Skin epidermis (tissue), 12 donors: ENCODE data around the gene RPL22L1.
"Not testable (repeated sequence)": the region's sequence is repeated elsewhere in the genome, so short reads cannot be mapped to it uniquely, and the experiment has no call there.

Source experiments
- H3K27ac ChIP-seq, 21 experiments: fragments of 200-600 bp; sonication (generic) in 11 of 21; one replicate each; pipeline ENCODE4 v1.5.0; 2020; ENCODE audit warnings: mild to moderate bottlenecking in 3 of 21, inconsistent platforms in 2 of 21, moderate library complexity in 2 of 21
- H3K4me3 ChIP-seq, 7 experiments: fragments of 200-600 bp; sonication (generic) in 2 of 7; one replicate each; pipeline ENCODE4 v1.5.0; 2020; ENCODE audit warnings: inconsistent platforms in 2 of 7, mild to moderate bottlenecking in 2 of 7, moderate library complexity in 1 of 7

Gene RPL22L1

DNA sequence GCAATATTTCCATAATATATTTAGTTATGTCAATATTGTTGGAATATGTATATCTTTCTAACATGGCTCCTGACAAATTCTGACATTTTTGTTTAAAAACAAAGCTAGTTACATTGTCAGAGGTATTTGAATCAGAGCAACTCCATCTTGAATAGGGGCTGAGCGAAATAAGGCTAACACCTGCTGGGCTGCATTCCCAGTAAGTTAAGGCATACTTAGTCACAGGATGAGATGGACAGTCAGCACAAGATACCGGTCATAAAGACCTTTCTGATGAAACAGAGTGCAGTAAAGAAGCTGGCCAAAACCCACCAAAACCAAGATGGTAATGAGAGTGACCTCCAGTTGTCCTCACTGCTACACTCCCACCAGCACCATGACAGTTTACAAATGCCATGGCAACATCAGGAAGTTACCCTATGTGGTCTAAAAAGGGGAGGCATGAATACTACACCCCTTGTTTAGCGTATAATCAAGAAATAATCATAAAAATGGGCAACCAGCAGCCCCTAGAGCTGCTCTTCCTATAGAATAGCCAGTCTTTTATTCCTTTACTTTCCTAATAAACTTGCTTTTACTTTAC is 30.4 kb downstream of the RPL22L1 start:
- H3K4me3 ChIP-seq, result no peak overlapping the region
- H3K27ac ChIP-seq, result no peak overlapping the region

DNA sequence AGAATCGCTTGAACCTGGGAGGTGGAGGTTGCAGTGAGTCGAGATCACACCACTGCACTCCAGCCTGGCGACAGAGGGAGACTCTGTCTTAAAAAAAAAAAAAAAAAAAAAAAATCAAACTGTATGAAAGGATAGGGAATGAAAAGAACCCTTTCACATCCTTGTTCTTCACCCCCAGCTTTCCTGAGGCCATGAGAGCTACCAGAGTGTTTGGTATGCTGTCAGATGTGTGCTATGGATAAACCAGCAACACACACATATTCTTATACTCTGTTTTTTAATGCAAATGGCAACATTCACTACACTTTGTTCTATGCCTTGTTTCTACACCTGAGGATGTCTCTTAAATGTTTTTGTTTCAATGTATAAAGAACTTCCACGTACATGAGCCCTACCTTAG is 33.5 kb downstream of the RPL22L1 start:
- Histone ChIP-seq H3K4me3 (no peak overlapping the region), H3K27ac (no peak overlapping the region)

DNA sequence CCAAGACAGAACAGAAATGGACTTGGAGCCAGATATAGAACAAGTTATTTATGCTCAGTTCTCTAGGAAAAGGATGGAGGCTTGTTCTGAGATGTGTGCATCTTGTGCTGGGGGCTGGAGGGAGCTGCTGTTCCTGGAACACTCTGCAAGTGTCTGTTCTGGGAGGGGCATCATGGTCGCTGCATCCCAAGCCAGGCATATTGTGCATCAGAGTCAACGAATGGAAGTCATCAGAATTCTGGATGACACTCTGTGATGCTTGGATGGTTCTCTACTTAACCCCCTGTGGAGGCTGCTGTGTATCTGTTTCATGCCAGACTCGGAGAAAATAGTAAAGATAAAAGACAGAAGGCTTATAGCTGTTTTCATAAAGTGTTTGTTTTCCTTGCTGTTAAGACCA is 34.7 kb downstream of the RPL22L1 start:
- Histone ChIP-seq H3K4me3 (no peak overlapping the region), H3K27ac (no peak overlapping the region)

DNA sequence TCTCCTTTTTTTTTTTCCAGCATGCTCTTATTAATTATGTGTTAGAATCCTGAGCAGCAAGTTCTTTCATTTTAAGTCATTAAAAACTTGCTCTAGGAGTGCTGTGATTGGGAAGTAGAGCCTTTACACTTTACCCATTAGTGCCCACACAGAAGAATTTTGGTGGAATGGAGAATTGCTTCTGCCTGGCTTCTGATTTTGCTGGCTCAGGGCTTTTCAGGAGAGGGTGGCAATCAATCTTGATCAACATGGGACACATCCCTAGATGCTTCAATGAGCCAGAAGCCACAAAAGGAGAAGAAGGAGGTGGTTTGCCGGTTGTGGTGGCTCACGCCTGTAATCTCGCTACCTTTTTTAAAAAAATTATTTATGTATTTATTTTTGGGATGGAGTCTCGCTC is 39.4 kb downstream of the RPL22L1 start:
- Histone ChIP-seq H3K27ac (no peak overlapping the region), H3K4me3 (no peak overlapping the region)

DNA sequence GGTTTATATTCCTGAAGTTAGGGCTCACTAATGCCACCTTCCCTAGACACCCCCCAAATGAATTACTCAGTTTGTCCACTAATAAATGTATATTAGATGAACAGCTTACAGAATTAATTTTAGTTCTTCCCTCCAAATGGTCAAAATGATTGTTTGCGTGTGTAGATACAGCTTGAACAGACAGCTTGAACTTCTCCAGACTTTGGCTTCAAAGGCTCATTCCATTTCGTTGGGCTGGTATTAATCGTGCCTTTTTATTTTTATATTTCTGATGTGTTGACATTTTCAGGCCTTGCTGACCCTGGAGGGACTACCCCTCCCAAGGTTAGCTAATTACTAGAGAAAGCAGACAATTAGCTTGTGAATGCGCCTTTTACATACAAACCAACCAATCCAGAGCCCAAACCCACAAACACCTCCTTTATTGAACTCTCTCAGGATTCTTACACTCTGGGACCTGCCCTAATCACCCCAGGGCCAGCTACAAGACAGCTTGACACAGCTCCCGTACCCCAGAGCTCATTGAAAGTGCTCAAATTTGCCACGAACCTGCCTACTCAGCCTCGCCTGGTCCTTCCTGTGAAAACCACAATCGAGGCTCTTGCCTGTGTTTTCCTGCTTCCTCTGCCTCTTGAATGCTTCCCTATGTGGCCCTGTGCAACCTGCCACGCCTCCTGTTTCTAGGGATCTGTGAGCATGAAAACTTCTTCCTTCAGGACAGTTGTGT is 40.3 kb downstream of the RPL22L1 start:
- no peak overlapping the region for H3K4me3 ChIP-seq
- H3K27ac ChIP-seq, result no peak overlapping the region

DNA sequence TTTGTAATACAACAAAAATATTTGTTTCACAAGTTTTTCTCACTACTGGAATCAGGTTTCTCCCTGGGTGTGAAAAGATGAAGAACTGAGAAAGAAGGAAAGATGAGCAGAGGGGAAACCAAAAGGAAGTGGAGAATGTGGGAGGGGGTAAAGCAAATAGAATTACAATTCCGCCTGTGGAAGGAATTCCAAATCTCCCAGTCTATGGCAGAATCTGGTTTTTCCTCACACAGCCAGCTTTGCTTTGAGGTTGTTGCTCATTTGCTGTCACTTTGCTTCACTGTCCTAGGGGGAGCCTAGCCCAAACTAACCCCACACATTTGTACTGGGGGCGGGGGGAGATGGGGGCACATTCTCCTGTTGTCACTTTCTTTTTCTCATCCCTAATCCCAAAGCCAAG is 43.9 kb downstream of the RPL22L1 start:
- no peak overlapping the region for H3K27ac ChIP-seq
- no peak overlapping the region for H3K4me3 ChIP-seq

DNA sequence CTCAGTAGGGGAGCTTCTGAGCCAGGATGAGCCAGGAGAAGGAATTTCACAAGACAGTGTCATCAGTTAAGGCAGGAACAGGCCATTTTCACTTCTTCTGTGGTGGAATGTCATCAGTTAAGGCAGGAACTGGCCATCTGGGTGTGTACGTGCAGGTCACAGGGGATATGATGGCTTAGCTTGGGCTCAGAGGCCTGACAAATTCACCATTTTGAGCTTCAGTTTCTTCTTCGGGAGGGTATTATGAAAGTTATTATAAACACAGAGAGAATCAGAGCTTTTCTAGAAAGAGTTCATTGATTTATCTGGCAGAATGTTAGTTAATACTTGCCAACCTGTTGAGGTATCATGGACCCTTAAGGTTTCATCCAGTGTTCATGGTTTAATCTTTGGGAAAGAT is 46.4 kb downstream of the RPL22L1 start:
- not testable (repeated sequence) for H3K27ac ChIP-seq, H3K4me3 ChIP-seq

DNA sequence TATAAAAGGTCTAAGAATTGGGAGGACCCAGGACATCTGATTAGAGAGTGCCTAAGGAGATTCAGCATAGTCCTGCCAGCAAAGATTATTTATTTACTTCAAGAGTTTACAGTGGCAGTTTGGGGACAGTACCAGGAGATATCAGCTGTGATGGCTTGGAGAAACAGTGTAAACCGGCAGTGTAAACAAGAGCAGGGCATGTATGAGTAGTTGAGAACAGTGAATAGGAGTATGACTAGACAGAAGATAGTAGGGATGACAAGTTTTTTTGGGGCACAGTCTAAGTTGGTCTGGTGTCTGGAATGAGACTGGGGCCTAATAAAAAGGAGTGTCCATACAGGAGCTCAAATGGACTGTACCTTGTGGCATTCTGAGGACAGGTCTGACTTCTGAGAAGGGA is 51.7 kb downstream of the RPL22L1 start:
- H3K27ac ChIP-seq, H3K4me3 ChIP-seq: not testable (repeated sequence)

DNA sequence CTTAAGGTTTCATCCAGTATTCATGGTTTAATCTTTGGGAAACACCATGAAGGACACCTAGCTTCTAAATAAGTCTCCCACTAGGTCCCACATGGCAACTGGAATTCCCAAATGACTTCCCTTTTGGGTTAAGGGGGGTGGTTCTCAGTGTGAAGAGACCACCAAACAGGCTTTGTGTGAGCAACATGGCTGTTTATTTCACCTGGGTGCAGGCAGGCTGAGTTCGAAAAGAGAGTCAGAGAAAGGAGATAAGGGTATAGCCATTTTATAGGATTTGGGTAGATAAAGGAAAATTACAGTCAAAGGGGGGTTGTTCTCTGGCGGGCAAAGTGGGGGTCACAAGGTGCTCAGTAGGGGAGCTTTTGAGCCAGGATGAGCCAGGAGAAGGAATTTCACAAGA is 52.5 kb downstream of the RPL22L1 start:
- H3K4me3 ChIP-seq, H3K27ac ChIP-seq: not testable (repeated sequence)

DNA sequence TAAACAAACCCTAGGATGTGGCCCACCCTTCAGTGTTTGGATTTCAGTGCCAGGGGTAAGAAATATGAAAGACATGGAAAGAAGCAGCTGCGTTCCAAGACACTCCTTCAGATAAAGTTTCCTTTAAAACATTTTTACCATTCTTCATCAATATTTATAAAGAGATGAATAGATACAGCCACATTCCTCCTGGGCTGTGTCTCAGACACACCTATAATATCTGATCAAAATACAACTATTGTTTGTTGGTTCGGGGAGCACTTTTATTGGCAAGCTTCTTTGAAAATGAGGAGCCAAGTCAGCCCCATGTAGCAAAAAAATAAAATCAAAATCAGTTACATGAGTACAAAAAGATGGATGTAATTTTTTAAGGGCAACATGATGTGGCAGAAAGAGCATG is 53.2 kb downstream of the RPL22L1 start:
- no peak overlapping the region for H3K4me3 ChIP-seq
- no peak overlapping the region for H3K27ac ChIP-seq

DNA sequence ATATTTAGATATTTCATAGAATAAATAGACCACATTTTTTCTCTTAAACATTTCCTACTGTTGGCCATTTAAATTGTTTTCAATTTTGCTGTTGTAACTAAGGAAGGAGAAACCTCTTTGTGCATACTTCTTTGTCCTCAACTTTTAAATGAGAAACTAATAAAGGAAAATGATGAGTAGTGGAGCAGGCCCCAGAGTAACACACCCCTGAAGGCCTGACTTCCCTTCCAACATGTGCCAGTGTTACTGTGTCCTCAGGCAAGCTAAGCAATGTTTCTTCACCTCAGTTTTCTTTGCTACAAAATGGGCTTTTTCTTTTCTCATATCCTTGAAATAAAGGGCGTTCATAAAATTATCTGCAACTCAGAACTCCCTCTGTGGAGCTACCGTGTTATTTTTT is 53.7 kb downstream of the RPL22L1 start:
- Histone ChIP-seq H3K27ac (no peak overlapping the region), H3K4me3 (no peak overlapping the region)

DNA sequence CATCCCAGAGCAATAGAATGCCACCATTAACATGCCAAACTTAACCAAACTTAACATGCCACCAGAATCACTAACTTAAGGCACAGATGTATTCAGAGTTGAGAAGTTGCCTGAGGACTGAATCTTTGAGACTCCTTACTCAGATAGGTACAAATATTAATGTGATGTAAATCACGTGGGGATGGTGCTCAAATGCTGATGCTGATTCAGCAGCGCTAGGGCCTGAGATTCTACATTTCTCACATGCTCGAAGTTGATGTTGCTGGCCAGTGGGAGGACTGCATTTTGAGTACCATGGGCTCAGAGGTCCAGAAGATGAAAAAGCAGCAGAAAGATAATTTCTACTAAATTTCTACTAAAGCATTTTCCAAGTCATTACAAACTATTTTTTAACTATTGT is 54.1 kb downstream of the RPL22L1 start:
- H3K27ac ChIP-seq, result no peak overlapping the region
- H3K4me3 ChIP-seq, result no peak overlapping the region

DNA sequence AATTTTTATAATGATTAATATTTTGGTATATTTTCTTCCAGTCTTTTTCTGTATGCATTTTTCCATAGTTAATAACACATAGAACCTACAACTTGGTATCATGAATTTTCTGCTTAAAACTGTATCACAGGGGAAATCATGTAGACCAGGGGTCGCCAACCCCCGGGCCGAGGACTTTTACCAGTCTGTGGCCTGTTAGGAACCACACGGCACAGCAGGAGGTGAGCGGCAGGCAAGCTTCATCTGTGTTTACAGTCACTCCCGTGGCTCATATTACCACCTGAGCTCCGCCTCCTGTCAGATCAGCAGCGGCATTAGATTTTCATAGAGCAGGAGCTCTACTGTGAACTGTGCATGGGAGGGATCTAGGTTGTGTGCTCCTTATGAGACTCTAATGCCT is 54.7 kb downstream of the RPL22L1 start:
- Histone ChIP-seq H3K27ac (no peak overlapping the region), H3K4me3 (no peak overlapping the region)
